Lung (tissue), 12 donors: ENCODE measurements around the gene ADA. TPM values are rescaled to one million over a fixed set of nuclear protein-coding genes. Genes with fewer than 3 reads are reported as not detected.

Experiments used
- ATAC-seq: fragments of 200-7000 bp; cut with Tn5 transposase; one replicate; pipeline ENCODE4 v1.9.1; 2020; ENCODE audit warnings: moderate number of reproducible peaks; ENCODE audit not compliant: insufficient read depth, low FRiP score
- DNase-seq, 3 donors: peaks; one replicate each; pipeline ENCODE4 v3.0.0-alpha.2; 2013 to 2017
- H3K27ac ChIP-seq, 2 donors: one replicate each; pipeline ENCODE4 v1.5.1; 2013; ENCODE audit warnings: mild to moderate bottlenecking in 2 of 2, moderate library complexity in 2 of 2, control low read depth in 1 of 2, inconsistent platforms in 1 of 2, low read depth in 1 of 2, low read length in 1 of 2
- H3K27me3 ChIP-seq, 3 donors: one replicate each; pipeline ENCODE4 v1.5.1; 2013; ENCODE audit warnings: low read length in 2 of 3; ENCODE audit not compliant: control insufficient read depth in 3 of 3, insufficient read depth in 3 of 3
- H3K36me3 ChIP-seq, 4 donors: one replicate each; pipeline ENCODE4 v1.5.1; 2013; ENCODE audit warnings: low read length in 4 of 4, mild to moderate bottlenecking in 1 of 4, moderate library complexity in 1 of 4; ENCODE audit not compliant: control insufficient read depth in 4 of 4, insufficient read depth in 4 of 4
- H3K4me1 ChIP-seq, 5 donors: one replicate each; pipeline ENCODE4 v1.5.1; 2013; ENCODE audit warnings: low read length in 5 of 5, mild to moderate bottlenecking in 2 of 5, moderate library complexity in 1 of 5; ENCODE audit not compliant: control insufficient read depth in 5 of 5, insufficient read depth in 5 of 5
- H3K4me3 ChIP-seq: one replicate; pipeline ENCODE4 v1.5.1; 2013; ENCODE audit warnings: mild to moderate bottlenecking, control low read depth, moderate library complexity
- H3K9ac ChIP-seq, 2 donors: one replicate each; pipeline ENCODE4 v1.5.1; 2013; ENCODE audit warnings: low read length in 2 of 2, control low read depth in 1 of 2; ENCODE audit not compliant: insufficient read depth in 1 of 2
- H3K9me3 ChIP-seq, 4 donors: one replicate each; pipeline ENCODE4 v1.5.1; 2013; ENCODE audit warnings: low read length in 3 of 4, mild to moderate bottlenecking in 1 of 4, moderate library complexity in 1 of 4; ENCODE audit not compliant: control insufficient read depth in 4 of 4, insufficient read depth in 3 of 4
- CTCF ChIP-seq: IDR thresholded peaks from 2 replicates; pipeline ENCODE4 v1.5.1; 2012; ENCODE audit warnings: mild to moderate bottlenecking; ENCODE audit errors: control extremely low read depth, extremely low read depth
- WGBS, 2 donors: extraction: QIAGEN DNeasy Blood & Tissue Kit; methylation state at CpG; one replicate each; pipeline ENCODE4 v1.1.7; 2013; 5-methylcytosine and 5-hydroxymethylcytosine counted together
- polyA plus RNA-seq, 2 donors: library from polyadenylated mRNA; stranded (reverse); fragments of 200-250 nt; gene quantifications; one replicate each; pipeline ENCODE4 v1.2.1, GENCODE V29; 2013
- total RNA-seq, 2 donors: library from RNA; depleted of rRNA in 1 of 2; stranded (reverse); fragments of >200 nt in 1 of 2; gene quantifications; one replicate each; pipeline ENCODE4 v1.2.1, GENCODE V29; 2014 to 2021
- donor health status: control.
- donor health status: control.
- donor health status: Bipolar disorder and iron deficiency.
- donor health status: healthy.
- donor health status: DM: yes; HTN: yes; CAD: no.

Gene ADA
- total and polyA plus RNA-seq, 4 donors, result 4.2 to 55.2 (median 8.0) TPM

- peaks cover 0 to 5% (median 0%) of the 10 kb centered on the region in 5 donors for H3K4me1 ChIP-seq
- peak; percentile 46 for TF ChIP-seq CTCF
- DNase-seq, result peak in 1 of 3 donors; percentile 48
- H3K9me3 ChIP-seq, result no peaks in the 10 kb centered on the region
- 37 to 55% methylated on average over 10 of the region's 10 CpGs for WGBS, 2 donors
- H3K9ac ChIP-seq, result no peak overlapping the region
- ATAC-seq, result no peak
- no peak overlapping the region for H3K4me3 ChIP-seq
- no peak overlapping the region for H3K27ac ChIP-seq
- H3K36me3 ChIP-seq, result no peaks in the 10 kb centered on the region
- H3K27me3 ChIP-seq, result peaks cover 0 to 3% (median 0%) of the 10 kb centered on the region in 3 donors
These were observed 32.0 kb upstream of the ADA start for GRCh38 chr20:44683263-44684046.

- WGBS, 2 donors, result 96 to 97% methylated on average over 11 of the region's 11 CpGs
- DNase-seq (no peak), ATAC-seq (no peak)
- H3K9me3 ChIP-seq, result no peaks in the 10 kb centered on the region
- H3K4me3 ChIP-seq, result no peak overlapping the region
- H3K36me3 ChIP-seq, result no peaks in the 10 kb centered on the region
- peaks cover 0 to 5% (median 0%) of the 10 kb centered on the region in 5 donors for H3K4me1 ChIP-seq
- no peak overlapping the region for H3K9ac ChIP-seq
- peaks cover 0 to 3% (median 0%) of the 10 kb centered on the region in 3 donors for H3K27me3 ChIP-seq
- TF ChIP-seq CTCF, result no peak
- H3K27ac ChIP-seq, result no peak overlapping the region
These were observed 30.5 kb upstream of the ADA start for GRCh38 chr20:44681796-44682566.

GRCh38 chr20:44678990-44679611 lies 27.6 kb upstream of the ADA start:
- Histone ChIP-seq H3K9ac (no peak overlapping the region), H3K4me3 (no peak overlapping the region), H3K27me3 (peaks cover 0 to 3% (median 0%) of the 10 kb centered on the region in 3 donors), H3K9me3 (no peaks in the 10 kb centered on the region), H3K27ac (no peak overlapping the region), H3K36me3 (no peaks in the 10 kb centered on the region), H3K4me1 (no peaks in the 10 kb centered on the region)
- DNase-seq (no peak), ATAC-seq (no peak)
- 88 to 97% methylated on average over 12 of the region's 12 CpGs for WGBS, 2 donors
- TF ChIP-seq CTCF, result no peak
